WERI-Rb-1 (cell line): ENCODE data around the gene FAM107A.

Experiments
- DNase-seq: peaks from one replicate; pipeline ENCODE4 v3.0.0-alpha.2; 2020
- H3K27ac ChIP-seq: fragments of 250-450 bp; sonication (Bioruptor Pico); 2 replicates; pipeline ENCODE4 v1.5.1; 2020; ENCODE audit warnings: mild to moderate bottlenecking, moderate library complexity
- H3K27me3 ChIP-seq: fragments of 250-450 bp; sonication (Bioruptor Pico); 2 replicates; pipeline ENCODE4 v1.5.1; 2021; ENCODE audit warnings: mild to moderate bottlenecking, low read depth, moderate library complexity; ENCODE audit not compliant: insufficient read depth, severe bottlenecking
- H3K36me3 ChIP-seq: fragments of 250-450 bp; sonication (Bioruptor Pico); 2 replicates; pipeline ENCODE4 v1.5.1; 2020; ENCODE audit warnings: mild to moderate bottlenecking, moderate library complexity
- H3K4me3 ChIP-seq: 2 replicates; pipeline ENCODE4 v1.5.1; 2011; ENCODE audit warnings: low read depth, mild to moderate bottlenecking, control low read depth, low read length
- H3K9me3 ChIP-seq: fragments of 250-450 bp; sonication (Bioruptor Pico); 2 replicates; pipeline ENCODE4 v1.5.1; 2021; ENCODE audit warnings: mild to moderate bottlenecking, moderate library complexity; ENCODE audit not compliant: severe bottlenecking
- TF ChIP-seq, protein P1 (sequence below): IDR thresholded peaks from 2 replicates; pipeline ENCODE4 v1.5.1; 2011; ENCODE audit warnings: low read depth, mild to moderate bottlenecking, control low read depth, inconsistent platforms, low read length

The FAM107A gene

DNA sequence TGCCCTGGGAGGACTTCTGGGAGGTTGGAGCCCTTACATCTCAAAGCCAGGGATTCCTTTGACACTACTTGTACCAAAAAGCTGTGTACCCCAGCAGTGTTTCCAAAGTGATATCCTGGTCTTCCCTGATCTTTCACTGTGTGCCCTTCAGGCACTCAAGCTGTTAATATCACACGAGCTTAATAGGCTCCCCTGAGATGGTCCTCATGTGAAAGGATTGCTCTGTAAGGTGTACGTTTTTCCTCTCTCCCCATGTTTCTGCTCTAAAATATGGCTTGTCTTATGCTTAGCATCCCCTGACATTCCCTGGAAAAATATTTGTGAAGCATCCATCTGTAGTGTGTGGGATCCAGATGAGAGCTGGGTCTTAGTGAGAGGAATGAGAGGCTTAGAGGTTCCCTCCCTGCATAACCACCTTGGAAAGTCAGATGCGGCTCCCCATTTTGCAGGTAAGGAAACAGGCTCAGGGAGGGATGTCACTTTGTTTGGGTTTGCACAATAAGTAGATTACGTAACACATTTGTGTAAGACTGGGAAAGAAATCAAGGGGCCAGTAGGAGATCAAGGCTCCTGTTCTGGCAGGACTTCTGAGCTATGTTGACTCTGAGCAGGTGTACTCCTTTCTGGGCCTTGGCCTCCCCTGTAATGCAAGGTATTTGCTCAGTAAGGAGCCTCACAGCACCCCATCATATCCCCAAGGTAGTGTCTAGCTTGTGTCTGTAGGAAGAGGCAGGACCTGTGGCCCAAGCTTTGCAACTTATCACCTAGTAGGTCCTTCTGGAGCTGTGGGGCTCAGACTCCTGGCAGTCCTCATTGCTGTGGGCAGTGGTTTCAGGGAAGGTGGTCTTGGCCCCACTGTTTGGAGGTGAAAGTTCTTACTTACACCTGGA, 39.5 kb downstream of the FAM107A start:
- no peak for DNase-seq
- no peaks in the 10 kb centered on the region for H3K27me3 ChIP-seq
- TF ChIP-seq, protein P1, sequence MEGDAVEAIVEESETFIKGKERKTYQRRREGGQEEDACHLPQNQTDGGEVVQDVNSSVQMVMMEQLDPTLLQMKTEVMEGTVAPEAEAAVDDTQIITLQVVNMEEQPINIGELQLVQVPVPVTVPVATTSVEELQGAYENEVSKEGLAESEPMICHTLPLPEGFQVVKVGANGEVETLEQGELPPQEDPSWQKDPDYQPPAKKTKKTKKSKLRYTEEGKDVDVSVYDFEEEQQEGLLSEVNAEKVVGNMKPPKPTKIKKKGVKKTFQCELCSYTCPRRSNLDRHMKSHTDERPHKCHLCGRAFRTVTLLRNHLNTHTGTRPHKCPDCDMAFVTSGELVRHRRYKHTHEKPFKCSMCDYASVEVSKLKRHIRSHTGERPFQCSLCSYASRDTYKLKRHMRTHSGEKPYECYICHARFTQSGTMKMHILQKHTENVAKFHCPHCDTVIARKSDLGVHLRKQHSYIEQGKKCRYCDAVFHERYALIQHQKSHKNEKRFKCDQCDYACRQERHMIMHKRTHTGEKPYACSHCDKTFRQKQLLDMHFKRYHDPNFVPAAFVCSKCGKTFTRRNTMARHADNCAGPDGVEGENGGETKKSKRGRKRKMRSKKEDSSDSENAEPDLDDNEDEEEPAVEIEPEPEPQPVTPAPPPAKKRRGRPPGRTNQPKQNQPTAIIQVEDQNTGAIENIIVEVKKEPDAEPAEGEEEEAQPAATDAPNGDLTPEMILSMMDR = no peak
- H3K36me3 ChIP-seq = no peaks in the 10 kb centered on the region
- no peaks in the 10 kb centered on the region for H3K9me3 ChIP-seq
- H3K4me3 ChIP-seq = no peak overlapping the region
- H3K27ac ChIP-seq = 0 out of 2 replicates have a peak overlapping the region, but pooled peaks have one; percentile 41

DNA sequence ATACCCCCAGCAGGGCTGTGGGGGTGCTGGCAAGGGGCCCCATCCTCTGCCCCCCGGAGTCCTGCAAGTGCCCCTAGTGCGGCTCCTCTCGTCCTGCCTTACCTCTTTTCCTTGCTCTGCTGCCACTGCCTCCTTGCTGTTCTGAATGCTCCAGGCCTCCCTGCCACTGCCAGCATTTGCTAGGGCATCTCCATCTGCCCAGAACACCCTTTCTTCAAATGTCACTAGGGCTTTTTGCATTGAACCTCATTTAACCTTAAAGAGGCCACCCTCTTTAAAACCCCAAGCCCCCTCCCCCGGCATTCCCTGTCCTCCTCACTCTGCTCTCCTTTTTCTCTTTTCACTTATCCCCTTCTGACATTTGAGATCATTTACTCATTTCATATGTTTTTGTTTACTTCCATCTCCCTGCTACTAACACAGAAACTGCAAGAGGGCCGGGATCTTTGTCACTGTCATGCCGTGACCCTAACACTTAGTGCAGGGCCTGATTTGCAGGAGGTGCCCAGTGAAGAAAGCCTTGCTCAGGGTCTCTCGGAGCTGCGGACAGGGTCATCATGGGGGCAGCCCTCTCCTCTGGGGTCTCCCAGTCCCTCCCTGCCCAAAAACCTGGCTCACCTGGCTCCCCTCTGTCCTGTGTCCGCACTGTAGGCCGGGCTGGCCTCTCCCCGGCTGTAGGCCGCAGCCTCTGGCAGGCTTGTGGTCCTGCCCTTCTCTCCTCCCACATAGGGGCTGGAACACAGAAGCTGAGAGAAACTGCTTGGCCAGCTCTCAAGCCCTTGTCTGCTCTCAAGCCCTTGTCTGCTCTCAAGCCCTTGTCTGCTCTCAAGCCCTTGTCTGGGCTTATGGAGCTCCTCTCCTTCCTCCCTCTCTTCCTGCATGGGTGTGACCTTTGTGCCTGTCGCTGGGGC, 40.4 kb downstream of the FAM107A start, which contains the start of gene ACOX2:
Gene ACOX2, minus strand, starts transcription at position 690 of the 911 bp plus-strand sequence. CDS start 2,084 bp downstream, outside the sequence.
- no peak within 1 kb of the TSS for H3K4me3 ChIP-seq
- no peak for DNase-seq
- no peaks in the 10 kb centered on the region for H3K36me3 ChIP-seq
- no peaks in the 10 kb centered on the region for H3K9me3 ChIP-seq
- H3K27me3 ChIP-seq = no peaks in the 10 kb centered on the region
- peak within 1 kb of the TSS; percentile 41; the same call in 1 of the 2 replicates for H3K27ac ChIP-seq
- TF ChIP-seq, protein P1 = no peak

DNA sequence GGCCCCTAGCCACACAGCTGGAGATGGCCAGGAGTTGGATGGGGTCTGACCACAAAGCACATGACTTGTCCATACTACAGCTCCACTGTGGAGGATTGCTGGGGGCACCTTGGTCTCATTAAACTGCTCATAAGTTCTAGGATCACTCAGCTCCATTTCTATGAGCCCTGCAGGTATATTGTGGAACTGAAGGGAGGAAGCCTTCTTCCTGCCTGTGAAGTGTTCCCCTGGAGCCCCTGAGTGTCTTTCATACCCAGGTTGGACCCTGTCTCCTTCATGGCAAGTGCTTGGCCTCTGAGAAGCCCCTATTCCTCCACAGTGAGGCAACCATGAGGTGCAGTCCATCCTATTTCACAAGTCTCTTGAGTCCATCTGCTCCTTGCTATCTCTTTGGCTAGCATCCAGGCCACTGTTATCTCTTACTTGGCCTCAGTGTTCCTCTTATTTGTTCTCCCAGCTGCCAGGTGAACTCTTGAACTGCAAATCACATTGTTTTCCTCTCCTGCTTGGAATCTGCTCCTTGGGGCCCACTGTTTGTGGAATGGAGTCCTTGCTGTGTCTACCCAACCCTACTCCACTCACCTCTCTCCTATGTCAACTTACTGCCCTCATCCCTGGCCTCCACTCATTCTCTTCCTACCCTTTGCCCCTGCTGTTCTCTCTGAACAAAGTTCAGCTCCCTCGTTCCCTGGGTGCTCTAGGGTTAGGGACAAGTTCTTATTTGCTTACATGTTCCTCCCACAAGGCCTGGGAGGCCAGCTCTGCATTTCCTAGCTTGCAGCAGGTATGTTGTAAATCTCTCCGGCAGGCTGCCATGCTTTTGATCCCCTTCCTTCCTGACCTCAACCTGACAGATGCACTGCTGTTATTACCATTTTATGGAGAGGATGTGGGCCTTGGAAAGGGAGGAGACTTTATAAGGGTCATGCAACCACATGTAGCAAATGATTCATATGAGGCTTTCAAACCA, 41.4 kb downstream of the FAM107A start:
- H3K27ac ChIP-seq = peak overlapping the region; percentile 41; the same call in 1 of the 2 replicates
- no peaks in the 10 kb centered on the region for H3K9me3 ChIP-seq
- no peak for DNase-seq
- H3K36me3 ChIP-seq = no peaks in the 10 kb centered on the region
- no peak overlapping the region for H3K4me3 ChIP-seq
- H3K27me3 ChIP-seq = no peaks in the 10 kb centered on the region
- TF ChIP-seq, protein P1 = no peak

DNA sequence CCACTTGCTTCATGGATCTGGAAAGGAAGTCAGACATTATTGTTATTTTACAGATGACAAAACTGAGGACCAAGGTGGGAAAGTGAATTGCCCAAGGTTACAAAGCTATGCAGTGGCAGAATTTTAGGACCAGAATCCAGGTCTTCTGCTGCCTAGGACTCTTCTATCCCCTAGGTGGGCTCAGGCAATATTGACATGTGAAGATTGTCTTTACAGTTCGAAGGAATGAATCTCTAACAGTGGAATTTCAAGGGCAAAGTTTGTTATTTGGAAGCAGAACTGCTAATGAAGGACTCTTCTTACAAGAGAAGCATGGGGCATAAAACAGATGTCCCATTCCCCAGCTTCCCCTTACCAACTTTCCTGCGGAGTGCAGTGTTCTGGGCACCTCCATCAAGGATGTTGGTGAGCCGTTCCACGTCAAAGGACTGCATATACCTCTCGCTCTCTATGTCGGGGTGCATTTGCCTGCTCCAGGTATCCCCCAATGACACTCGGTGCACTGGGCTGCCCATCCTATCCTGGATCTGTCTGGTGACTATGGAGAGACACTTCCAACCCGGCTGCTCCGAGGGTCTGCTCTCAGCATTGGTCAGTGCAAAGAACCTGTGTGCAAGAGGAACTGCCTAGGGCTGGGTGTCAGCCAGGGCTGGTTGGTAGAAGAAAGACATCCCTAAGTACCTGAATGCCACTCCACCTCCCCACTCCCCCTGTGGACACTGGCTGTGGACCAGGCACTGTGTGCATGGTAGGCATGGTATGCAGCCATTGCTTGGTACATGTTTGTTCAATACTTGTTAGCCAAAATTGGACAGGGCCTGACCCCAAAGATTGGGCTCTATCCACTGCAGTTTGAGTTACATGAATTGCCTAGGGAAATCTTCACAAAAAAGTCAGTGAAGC, 42.3 kb downstream of the FAM107A start:
- Histone ChIP-seq H3K27me3 (no peaks in the 10 kb centered on the region), H3K27ac (no peak overlapping the region), H3K36me3 (no peaks in the 10 kb centered on the region), H3K4me3 (no peak overlapping the region), H3K9me3 (no peaks in the 10 kb centered on the region)
- no peak for DNase-seq
- TF ChIP-seq, protein P1 = no peak
